ENCODE data around the gene TFE3. TPM values are rescaled to one million over a fixed set of nuclear protein-coding genes. Genes with fewer than 3 reads are reported as not detected.

Gene TFE3
- 11.1 and 28.4 TPM in 2 replicates for total RNA-seq

GRCh38 chrX:49043220-49043986 lies at the start of gene TFE3:
TSS of gene TFE3 (minus strand) at chrX:49043357. CDS start at chrX:49043226, 131 bp downstream.

GRCh38 chrX:49079489-49080428 lies 36.6 kb upstream of the TFE3 start, which contains the start of gene WDR45:
TSS of gene WDR45 (minus strand) at chrX:49079887. CDS start at chrX:49078095, 1,792 bp downstream.

GRCh38 chrX:49073601-49074575 lies 30.7 kb upstream of the TFE3 start, which contains the start of gene PRAF2:
TSS of gene PRAF2 (minus strand) at chrX:49074002. CDS start at chrX:49073987, 15 bp downstream.

GRCh38 chrX:49058794-49059193 lies 15.6 kb upstream of the TFE3 start, which contains the start of gene CCDC120:
TSS of gene CCDC120 (plus strand) at chrX:49058999. CDS start at chrX:49062042, 3,043 bp downstream.

GRCh38 chrX:49002091-49002935 lies 40.8 kb downstream of the TFE3 start, which contains the start of gene GRIPAP1:
TSS of gene GRIPAP1 (minus strand) at chrX:49002264. CDS start at chrX:49002229, 35 bp downstream.

Other genes starting within 250 kb of the TFE3 start
- 31.3 and 36.9 TPM in 2 replicates for gene HDAC6, start 241.3 kb downstream of the TFE3 start, total RNA-seq
- not detected in 2 replicates for gene ERAS, start 216.8 kb downstream of the TFE3 start, total RNA-seq
- gene PCSK1N, start 207.7 kb downstream of the TFE3 start, total RNA-seq: 0.21 and 2.9 TPM in 2 replicates
- gene TIMM17B, start 145.6 kb downstream of the TFE3 start, total RNA-seq: 52.1 and 53.1 TPM in 2 replicates
- gene PQBP1, start 145.4 kb downstream of the TFE3 start, total RNA-seq: 39.9 and 47.7 TPM in 2 replicates
- 16.8 and 28.0 TPM in 2 replicates for gene SLC35A2, start 131.7 kb downstream of the TFE3 start, total RNA-seq
- 11.3 and 12.0 TPM in 2 replicates for gene PIM2, start 124.3 kb downstream of the TFE3 start, total RNA-seq
- 21.9 and 22.6 TPM in 2 replicates for gene OTUD5, start 85.8 kb downstream of the TFE3 start, total RNA-seq
- gene KCND1, start 71.5 kb downstream of the TFE3 start, total RNA-seq: 0.43 and 0.48 TPM in 2 replicates
- gene GRIPAP1, start 41.1 kb downstream of the TFE3 start, total RNA-seq: 12.4 and 23.4 TPM in 2 replicates
- gene CCDC120, start 15.6 kb upstream of the TFE3 start, total RNA-seq: 1.2 and 1.3 TPM in 2 replicates
- gene PRAF2, start 30.6 kb upstream of the TFE3 start, total RNA-seq: 4.6 and 4.9 TPM in 2 replicates
- gene WDR45, start 36.5 kb upstream of the TFE3 start, total RNA-seq: 33.0 and 37.4 TPM in 2 replicates
- gene GPKOW, start 80.4 kb upstream of the TFE3 start, total RNA-seq: 17.1 and 22.2 TPM in 2 replicates
- gene MAGIX, start 119.4 kb upstream of the TFE3 start, total RNA-seq: 3.0 and 4.1 TPM in 2 replicates
- 14.7 and 24.3 TPM in 2 replicates for gene PLP2, start 128.5 kb upstream of the TFE3 start, total RNA-seq
- gene PRICKLE3, start 143.0 kb upstream of the TFE3 start, total RNA-seq: 16.4 and 28.1 TPM in 2 replicates
- gene SYP, start 156.8 kb upstream of the TFE3 start, total RNA-seq: not detected in 2 replicates
- 0.21 TPM in 1 of 2 replicates, not detected in the other for gene CACNA1F, start 190.0 kb upstream of the TFE3 start, total RNA-seq
- 12.4 and 16.1 TPM in 2 replicates for gene CCDC22, start 192.1 kb upstream of the TFE3 start, total RNA-seq
- under 0.01 TPM in 1 of 2 replicates, not detected in the other for gene FOXP3, start 221.4 kb upstream of the TFE3 start, total RNA-seq
- gene PPP1R3F, start 226.4 kb upstream of the TFE3 start, total RNA-seq: 3.2 and 5.5 TPM in 2 replicates

Data from tracheal epithelial cell (primary cell).